ENCODE data around the gene LIPT2.

The LIPT2 gene

GRCh38 chr11:74463216-74463615, 30.3 kb downstream of the LIPT2 start:
- DNase-seq = no peak

- DNase-seq = no peak
These were observed 30.9 kb downstream of the LIPT2 start for GRCh38 chr11:74462631-74463030.

GRCh38 chr11:74462009-74462408, 31.5 kb downstream of the LIPT2 start:
- DNase-seq = no peak

- DNase-seq = no peak
These were observed 32.9 kb downstream of the LIPT2 start for GRCh38 chr11:74460481-74461154.

DNA sequence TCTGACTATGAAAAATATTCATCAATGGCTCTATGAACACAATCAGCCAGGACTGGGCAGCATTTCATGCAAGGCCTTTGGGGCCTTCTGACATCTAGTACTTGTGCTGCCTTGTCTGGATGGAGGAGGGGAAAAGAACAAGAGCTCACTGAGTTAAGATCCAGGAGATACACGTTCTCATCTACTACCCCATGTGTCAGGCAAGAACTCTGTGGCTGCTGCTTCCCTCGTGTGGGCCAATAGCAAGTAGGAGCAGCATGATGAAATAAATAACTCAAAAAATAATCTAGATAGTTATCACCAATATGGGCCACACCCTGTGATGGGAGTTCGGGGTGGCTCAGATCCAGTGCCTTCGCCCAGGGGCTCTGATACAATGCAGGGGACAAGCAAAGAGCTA, 33.5 kb downstream of the LIPT2 start:
- DNase-seq = no peak

DNA sequence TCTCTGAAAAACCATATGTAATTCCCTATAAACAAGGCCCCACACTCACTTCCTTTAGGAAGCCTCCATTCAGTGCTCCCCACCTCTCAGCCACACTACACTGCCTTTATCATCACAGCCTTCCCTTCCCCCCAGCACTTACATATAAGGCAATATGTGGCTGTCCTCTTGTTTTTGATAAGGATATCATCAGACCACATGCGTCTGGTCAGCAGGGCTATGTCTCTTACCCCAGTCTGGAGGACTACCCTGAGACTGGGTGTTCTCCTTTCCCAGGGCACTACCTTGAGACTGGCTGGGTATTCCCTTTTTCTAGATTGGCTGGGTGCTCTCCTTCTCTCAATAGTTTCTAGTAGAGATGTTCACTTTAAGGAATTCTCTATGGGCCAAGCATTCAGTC, 33.9 kb downstream of the LIPT2 start:
- no peak for DNase-seq

DNA sequence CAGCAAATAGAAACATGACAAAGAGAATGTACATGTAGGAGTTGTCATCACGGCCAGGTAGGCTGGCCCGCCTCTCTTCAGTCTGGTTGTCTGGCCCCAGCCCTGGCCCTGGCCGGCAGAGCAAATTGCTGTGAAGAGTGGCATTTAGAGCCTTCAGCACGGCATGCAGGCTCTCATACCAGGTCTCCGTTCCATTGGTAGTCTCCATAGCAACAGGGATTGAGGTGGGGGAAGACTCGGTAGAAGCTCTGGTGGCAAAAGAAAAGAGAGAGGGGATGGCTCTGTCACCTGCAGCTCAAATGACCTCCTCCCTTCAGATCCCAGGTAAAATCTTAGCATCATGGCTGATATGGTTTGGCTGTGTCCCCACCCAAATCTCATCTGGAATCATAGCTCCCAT, 36.2 kb downstream of the LIPT2 start:
- DNase-seq = no peak

DNA sequence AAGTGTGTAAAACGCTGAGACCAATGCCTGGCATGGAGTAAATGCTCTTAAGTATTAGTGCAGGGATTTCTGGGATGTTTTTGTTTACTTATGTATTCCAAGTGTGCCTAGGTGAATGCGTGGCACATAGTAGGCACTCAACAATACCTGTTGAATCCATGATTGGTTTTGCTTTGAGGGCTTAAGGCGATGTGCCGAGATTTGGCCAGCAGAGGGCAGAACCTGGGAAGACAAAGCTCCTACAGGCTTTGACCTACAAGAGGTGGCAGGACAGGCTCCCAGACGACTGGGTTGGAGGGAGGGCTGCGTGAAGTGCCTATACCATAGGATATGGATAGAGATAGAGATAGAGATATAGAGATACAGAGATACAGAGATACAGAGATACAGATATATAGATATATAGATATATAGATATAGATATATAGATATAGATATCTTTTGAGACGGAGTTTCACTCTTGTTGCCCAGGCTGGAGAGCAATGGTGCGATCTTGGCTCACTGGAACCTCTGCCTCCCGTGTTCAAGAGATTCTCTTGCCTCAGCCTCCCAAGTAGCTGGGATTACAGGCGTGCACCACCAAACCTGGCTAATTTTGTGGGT, 40.0 kb downstream of the LIPT2 start:
- peak; percentile 61 for DNase-seq

- DNase-seq = no peak
These were observed 41.2 kb downstream of the LIPT2 start for GRCh38 chr11:74452366-74452765.

DNA sequence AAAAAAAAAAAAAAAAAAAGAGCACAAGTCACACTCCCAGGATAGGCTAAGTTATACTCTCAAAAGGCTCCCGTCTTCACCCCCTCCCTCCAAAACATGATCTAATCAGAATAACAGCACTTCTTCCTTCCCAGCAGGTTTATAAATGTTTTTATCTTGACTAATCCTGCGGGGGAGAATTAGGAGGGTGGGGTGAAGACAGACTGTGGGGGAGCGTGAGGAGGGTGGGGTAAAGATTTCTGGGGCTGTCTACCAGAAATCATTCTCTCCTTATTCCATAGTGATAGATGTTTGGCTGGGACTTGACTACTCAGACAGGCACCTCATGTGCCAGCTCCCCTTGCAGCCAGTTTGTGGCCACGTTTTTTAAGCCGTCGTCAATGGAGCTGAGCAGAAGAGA, 43.2 kb downstream of the LIPT2 start:
- DNase-seq = no peak

DNA sequence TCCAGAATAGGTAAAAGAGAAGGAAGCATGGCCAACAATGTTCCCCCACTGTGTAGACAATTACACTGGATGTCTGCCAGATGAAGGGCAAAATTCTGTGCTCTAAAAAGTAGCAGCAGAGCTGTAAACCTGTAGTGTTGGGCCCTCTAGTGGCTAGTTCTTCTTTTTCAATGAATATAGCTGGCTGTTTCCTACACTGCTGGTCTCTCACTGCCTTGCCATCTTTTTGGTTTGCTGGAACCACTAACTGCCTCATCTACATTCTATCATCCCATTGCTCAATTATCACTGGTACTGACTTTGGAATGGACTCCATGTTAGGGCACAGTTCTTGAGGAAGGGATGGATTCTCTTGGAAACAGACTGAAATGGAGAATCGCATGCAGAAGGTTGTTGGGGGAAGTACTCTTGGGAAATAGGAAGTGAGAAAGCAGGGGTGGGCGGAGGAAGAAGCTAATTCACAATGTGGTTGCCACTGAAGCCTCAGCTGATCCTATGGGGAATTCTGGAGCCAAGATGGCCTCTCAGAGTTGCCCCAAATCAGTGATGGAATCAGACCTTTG, 44.1 kb downstream of the LIPT2 start:
- DNase-seq = peak; percentile 19

DNA sequence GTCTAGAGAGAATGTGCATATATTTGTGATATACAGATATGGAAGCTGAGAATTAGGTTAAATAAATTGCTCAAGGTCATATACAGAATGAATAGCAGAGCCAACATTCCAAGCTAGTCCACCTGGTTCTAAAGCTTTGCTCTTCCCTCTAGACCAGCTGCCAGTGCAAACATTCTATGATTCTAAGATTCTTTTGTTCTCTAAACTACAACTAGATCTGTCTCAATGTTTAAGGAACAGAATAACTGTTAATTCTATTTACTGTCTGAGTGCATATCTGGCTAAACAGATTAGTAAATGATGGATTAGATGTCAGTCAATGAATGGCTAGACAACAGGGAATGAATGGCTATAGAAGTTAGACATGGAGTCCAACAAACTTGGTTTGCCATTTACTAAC, 45.8 kb downstream of the LIPT2 start:
- no peak for DNase-seq

DNA sequence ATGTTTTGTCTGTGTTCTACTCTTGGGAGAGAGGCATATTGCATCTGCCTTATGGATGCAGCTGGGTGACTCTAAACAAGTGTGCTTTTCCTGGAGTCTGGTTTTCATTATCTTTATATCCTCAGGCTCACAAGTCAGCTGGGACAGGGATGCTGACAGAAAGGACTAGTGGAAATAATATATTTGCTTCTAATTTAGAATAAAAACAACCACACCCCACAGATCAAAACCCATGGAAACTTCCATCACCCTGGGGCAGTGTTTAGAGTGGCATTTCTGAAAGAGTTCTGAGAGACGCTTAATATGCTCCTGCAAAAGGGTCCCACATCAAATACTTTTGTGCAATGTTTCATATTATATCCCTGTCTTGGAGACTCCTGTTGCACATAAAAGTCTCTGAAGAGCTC, 47.0 kb downstream of the LIPT2 start:
- no peak for DNase-seq

DNA sequence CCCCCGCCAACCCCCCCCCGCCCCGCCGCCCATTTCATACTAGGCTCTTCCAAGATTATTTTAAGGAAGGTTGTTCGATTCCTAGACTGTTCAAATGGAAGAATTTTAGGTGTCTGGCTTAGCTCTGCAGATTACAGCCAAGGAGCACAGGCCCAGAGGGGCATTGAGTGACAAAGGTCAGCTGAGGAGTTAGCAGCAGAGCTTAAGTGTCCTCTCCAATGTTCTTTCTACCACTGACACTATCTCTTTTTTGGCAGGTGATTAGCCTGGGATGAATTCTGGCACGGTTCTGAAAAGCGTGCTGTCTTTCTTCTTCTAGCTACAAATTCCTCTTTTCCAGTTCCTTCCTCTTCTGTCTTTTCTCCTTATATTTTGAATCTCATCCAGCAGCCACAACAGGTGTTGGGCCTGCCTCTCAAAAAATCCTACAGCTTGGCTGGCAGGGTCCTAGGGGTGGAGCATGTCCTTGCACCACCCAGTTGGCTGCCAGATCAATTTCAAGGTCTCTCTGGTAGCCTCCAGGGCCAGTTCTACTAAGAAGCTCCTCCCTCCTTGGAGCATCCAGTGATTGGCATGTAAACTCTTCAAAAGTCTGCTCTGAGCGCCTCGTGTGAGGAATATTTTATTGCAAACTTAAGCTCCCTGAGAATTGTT, 49.2 kb downstream of the LIPT2 start:
- DNase-seq = no peak

DNA sequence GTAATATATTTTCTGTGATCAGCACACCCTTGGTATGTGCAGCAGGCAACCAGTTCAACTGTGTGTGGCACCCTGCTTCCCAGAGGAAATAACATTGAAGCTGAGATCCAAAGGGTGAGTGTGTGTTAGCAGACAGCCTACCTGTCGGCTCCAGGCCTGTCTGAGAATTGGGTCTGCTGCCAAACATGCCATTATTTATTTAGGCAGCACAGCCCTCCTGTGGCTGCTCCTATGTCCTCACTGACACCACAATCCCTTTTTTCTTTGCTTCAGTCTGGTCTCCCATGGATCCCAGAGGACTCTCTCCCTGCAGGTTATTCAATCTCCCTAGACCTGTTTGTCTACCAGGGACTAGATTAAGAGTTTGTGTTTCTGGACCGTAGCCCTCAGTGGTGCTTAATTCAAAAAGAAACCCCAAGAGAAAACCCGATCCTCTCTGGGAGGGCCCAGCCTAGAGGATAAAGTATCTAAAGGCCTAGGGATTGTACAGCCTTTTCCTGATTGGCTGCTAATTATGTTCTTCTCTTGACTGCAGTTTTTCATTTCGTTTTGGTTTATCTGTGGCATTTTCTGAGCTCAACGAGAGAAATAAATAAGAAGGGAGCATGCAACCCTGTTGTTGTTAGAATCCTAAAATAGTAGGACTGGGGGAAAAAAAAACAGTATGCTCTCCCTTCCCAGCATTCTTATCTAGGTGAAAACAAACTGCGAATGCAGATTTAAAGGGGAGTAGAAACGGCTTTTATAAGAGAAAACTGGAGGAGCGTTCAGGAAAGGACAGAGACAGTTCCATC, 50.3 kb downstream of the LIPT2 start:
- no peak for DNase-seq

DNA sequence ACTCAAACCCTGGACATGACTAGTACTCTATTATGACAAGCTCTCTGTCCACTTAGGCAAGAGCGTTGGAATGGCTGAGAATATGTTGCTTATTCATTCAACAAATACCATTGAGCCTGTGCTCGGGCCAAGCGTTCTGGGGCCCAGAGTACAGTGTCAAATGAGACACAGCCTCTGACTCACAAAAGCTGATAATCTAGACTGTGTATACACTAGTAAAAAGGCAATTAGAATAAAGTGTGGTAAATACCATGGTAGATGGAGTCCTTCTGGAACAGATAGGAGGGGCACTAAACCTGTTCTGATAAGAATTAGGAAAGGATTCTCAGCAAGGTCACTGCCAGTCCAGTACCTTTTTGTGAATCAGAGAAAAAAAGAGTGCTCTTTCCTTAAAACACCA, 50.9 kb downstream of the LIPT2 start:
- DNase-seq = no peak
